ENCODE results near the gene LSM7. TPM values are rescaled to one million over a fixed set of nuclear protein-coding genes. Genes with fewer than 3 reads are reported as not detected.

Gene LSM7
- total and polyA plus RNA-seq, 7 donors = 51.5 to 427 (median 139) TPM

GRCh38 chr19:2372076-2372612 lies 43.8 kb upstream of the LSM7 start:
- intact Hi-C loops (cut with DNase I) = no loop called here
- Histone ChIP-seq H3K36me3 (no peaks in the 10 kb centered on the region), H3K9me3 (peaks cover 0 to 3% (median 0%) of the 10 kb centered on the region in 4 donors), H3K27me3 (peaks cover 0 to 25% (median 8%) of the 10 kb centered on the region in 3 donors), H3K4me1 (no peaks in the 10 kb centered on the region), H3K27ac (no peak overlapping the region), H3K4me3 (no peak overlapping the region)
- DNase-seq = no peak
- TF ChIP-seq POLR2A (IDR thresholded peaks at IDR 0.05) (no peak), CTCF (IDR thresholded peaks at IDR 0.05) (no peak), POLR2AphosphoS5 (IDR thresholded peaks at IDR 0.05) (no peak), EP300 (IDR thresholded peaks at IDR 0.05) (no peak)
- WGBS, 2 donors = 63 to 69% methylated on average over 11 of the region's 11 CpGs

- H3K27ac ChIP-seq = no peak overlapping the region
- no peak for DNase-seq
- peaks cover 0 to 3% (median 0%) of the 10 kb centered on the region in 4 donors for H3K9me3 ChIP-seq
- no peaks in the 10 kb centered on the region for H3K36me3 ChIP-seq
- no peaks in the 10 kb centered on the region for H3K4me1 ChIP-seq
- TF ChIP-seq EP300 (IDR thresholded peaks at IDR 0.05) = no peak
- TF ChIP-seq POLR2AphosphoS5 (IDR thresholded peaks at IDR 0.05) = no peak
- no peak for TF ChIP-seq POLR2A (IDR thresholded peaks at IDR 0.05)
- no peak for TF ChIP-seq CTCF (IDR thresholded peaks at IDR 0.05)
- peaks cover 0 to 25% (median 8%) of the 10 kb centered on the region in 3 donors for H3K27me3 ChIP-seq
- H3K4me3 ChIP-seq = no peak overlapping the region
- WGBS, 2 donors = 83 to 87% methylated on average over 16 of the region's 16 CpGs
- intact Hi-C loops (cut with DNase I) = no loop called here
These were observed 43.3 kb upstream of the LSM7 start for GRCh38 chr19:2371656-2372055.

- DNase-seq = no peak
- H3K36me3 ChIP-seq = no peaks in the 10 kb centered on the region
- peaks cover 5 to 62% (median 37%) of the 10 kb centered on the region in 3 donors for H3K27me3 ChIP-seq
- no peak overlapping the region for H3K4me3 ChIP-seq
- H3K27ac ChIP-seq = no peak overlapping the region
- peaks cover 0 to 3% (median 0%) of the 10 kb centered on the region in 4 donors for H3K9me3 ChIP-seq
- H3K4me1 ChIP-seq = peaks cover 0 to 5% (median 0%) of the 10 kb centered on the region in 4 donors
- TF ChIP-seq POLR2A (IDR thresholded peaks at IDR 0.05) = no peak
- no peak for TF ChIP-seq POLR2AphosphoS5 (IDR thresholded peaks at IDR 0.05)
- no peak for TF ChIP-seq EP300 (IDR thresholded peaks at IDR 0.05)
- TF ChIP-seq CTCF (IDR thresholded peaks at IDR 0.05) = no peak
- 56 to 83% methylated on average over 10 of the region's 10 CpGs for WGBS, 2 donors
- intact Hi-C loops (cut with DNase I) = no loop called here
These were observed 37.0 kb upstream of the LSM7 start for GRCh38 chr19:2365201-2365970.

- Histone ChIP-seq H3K4me3 (no peak overlapping the region), H3K4me1 (peaks cover 0 to 5% (median 0%) of the 10 kb centered on the region in 4 donors), H3K27ac (no peak overlapping the region), H3K9me3 (no peaks in the 10 kb centered on the region), H3K36me3 (no peaks in the 10 kb centered on the region), H3K27me3 (peaks cover 10 to 61% (median 40%) of the 10 kb centered on the region in 3 donors)
- WGBS, 2 donors = 77 to 84% methylated on average over 17 of the region's 17 CpGs
- TF ChIP-seq POLR2AphosphoS5 (IDR thresholded peaks at IDR 0.05) = no peak
- TF ChIP-seq POLR2A (IDR thresholded peaks at IDR 0.05) = no peak
- TF ChIP-seq EP300 (IDR thresholded peaks at IDR 0.05) = no peak
- no peak for TF ChIP-seq CTCF (IDR thresholded peaks at IDR 0.05)
- intact Hi-C loops (cut with DNase I) = no loop called here
- DNase-seq = no peak
These were observed 35.0 kb upstream of the LSM7 start for GRCh38 chr19:2363419-2363818.
